Measurements from ENCODE around the gene MYMX. TPM values are rescaled to one million over a fixed set of nuclear protein-coding genes. Genes with fewer than 3 reads are reported as not detected.

Gene MYMX
- total RNA-seq, 4 donors from 2014 or later: not detected

- Histone ChIP-seq H3K4me1 (no peaks in the 10 kb centered on the region), H3K27me3 (no peaks in the 10 kb centered on the region), H3K36me3 (no peaks in the 10 kb centered on the region), H3K27ac (no peak overlapping the region), H3K9me3 (no peaks in the 10 kb centered on the region), H3K4me3 (no peak overlapping the region)
- DNase-seq (ENCODE audit: low spot score in 2 of 2): no peak
- TF ChIP-seq CTCF (IDR thresholded peaks at IDR 0.05) (no peak), POLR2A (IDR thresholded peaks at IDR 0.05) (no peak), EP300 (IDR thresholded peaks at IDR 0.05) (no peak)
- WGBS, 2 donors: 73% methylated on average over 2 of the region's 2 CpGs
Measured at GRCh38 chr6:44189257-44189656, 27.5 kb upstream of the MYMX start.

GRCh38 chr6:44190715-44191114 lies 26.0 kb upstream of the MYMX start:
- Histone ChIP-seq H3K27me3 (no peaks in the 10 kb centered on the region), H3K4me1 (no peaks in the 10 kb centered on the region), H3K27ac (no peak overlapping the region), H3K4me3 (no peak overlapping the region), H3K36me3 (no peaks in the 10 kb centered on the region), H3K9me3 (no peaks in the 10 kb centered on the region)
- 26 to 30% methylated on average over 2 of the region's 2 CpGs for WGBS, 2 donors
- TF ChIP-seq POLR2A (IDR thresholded peaks at IDR 0.05) (no peak), EP300 (IDR thresholded peaks at IDR 0.05) (no peak), CTCF (IDR thresholded peaks at IDR 0.05) (no peak)
- no peak for DNase-seq (ENCODE audit: low spot score in 2 of 2)

- TF ChIP-seq EP300 (IDR thresholded peaks at IDR 0.05) (no peak), POLR2A (IDR thresholded peaks at IDR 0.05) (no peak), CTCF (IDR thresholded peaks at IDR 0.05) (no peak)
- Histone ChIP-seq H3K4me1 (no peaks in the 10 kb centered on the region), H3K27me3 (no peaks in the 10 kb centered on the region), H3K4me3 (no peak overlapping the region), H3K36me3 (no peaks in the 10 kb centered on the region), H3K27ac (peak overlapping the region in 1 of 4 donors; percentile 41), H3K9me3 (no peaks in the 10 kb centered on the region)
- 53 to 61% methylated on average over 10 of the region's 10 CpGs for WGBS, 2 donors
- DNase-seq (ENCODE audit: low spot score in 2 of 2): no peak
Measured at GRCh38 chr6:44192428-44193041, 24.2 kb upstream of the MYMX start.

- 87 to 93% methylated on average over 8 of the region's 8 CpGs for WGBS, 2 donors
Measured at GRCh38 chr6:44193307-44193910, 23.3 kb upstream of the MYMX start.

More at GRCh38 chr6:44193307-44193910, 23.3 kb upstream of the MYMX start:
- Histone ChIP-seq H3K4me3 (no peak overlapping the region), H3K27ac (no peak overlapping the region), H3K27me3 (no peaks in the 10 kb centered on the region), H3K9me3 (no peaks in the 10 kb centered on the region), H3K4me1 (no peaks in the 10 kb centered on the region), H3K36me3 (no peaks in the 10 kb centered on the region)
- no peak for DNase-seq (ENCODE audit: low spot score in 2 of 2)
- TF ChIP-seq CTCF (IDR thresholded peaks at IDR 0.05) (no peak), POLR2A (IDR thresholded peaks at IDR 0.05) (no peak), EP300 (IDR thresholded peaks at IDR 0.05) (no peak)

Data from tibial nerve (tissue), 4 donors.